Measurements from ENCODE around the gene POLR1E. TPM values are rescaled to one million over a fixed set of nuclear protein-coding genes. Genes with fewer than 3 reads are reported as not detected.
A peak's percentile ranks its signal among the peaks of the same experiment; 100 is the strongest.

Gene POLR1E
- total RNA-seq, 1 experiment from 2014 or later = 21.8 TPM

DNA sequence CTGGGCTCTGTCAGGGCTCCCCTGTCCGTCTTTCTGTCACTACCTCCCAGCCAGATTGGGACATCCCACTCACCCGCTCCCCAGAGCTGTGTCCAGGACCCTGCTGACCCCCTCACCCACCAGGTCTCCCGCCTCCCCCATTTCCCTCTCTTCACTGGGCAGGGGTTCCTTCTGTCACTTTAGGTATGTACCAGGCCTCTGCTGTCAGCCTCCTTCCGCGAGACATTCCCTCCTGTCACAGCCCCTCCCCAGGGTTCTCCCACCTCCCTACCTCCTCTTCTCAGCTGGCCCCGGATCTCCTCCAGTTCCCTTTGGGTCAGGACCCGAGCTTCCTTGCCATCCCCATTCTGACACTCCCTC, 488 bp downstream of the POLR1E start:
- ChIA-PET POLR2A (ENCODE audit: unreplicated experiment) (interaction anchor here (0.5 to 0.9 kb wide), 3 partner anchors 13 to 74 kb away, joined by 3 read pairs; no protein-coding TSS in a partner anchor), CTCF (interaction anchor here (0.5 to 0.9 kb wide), 2 partner anchors 19 to 37 kb away, joined by 3 to 4 read pairs; no protein-coding TSS in a partner anchor)
- peaks cover 15% of the 10 kb centered on the region for H3K79me2 ChIP-seq (ENCODE audit: low read depth)
- H2AFZ ChIP-seq = peak overlapping the region; percentile 97
- no TSS peak for BruUV-seq (replicated peaks)
- no peaks in the 10 kb centered on the region for H3K9me2 ChIP-seq (ENCODE audit: insufficient read depth)
- peak overlapping the region; percentile 84 for H3K4me3 ChIP-seq
- H3K27ac ChIP-seq = no peak overlapping the region
- no peaks in the 10 kb centered on the region for H4K20me1 ChIP-seq (ENCODE audit: insufficient read depth)
- no peaks in the 10 kb centered on the region for H3K27me3 ChIP-seq (ENCODE audit: insufficient read depth, low read depth)
- no peaks in the 10 kb centered on the region for H3K9me3 ChIP-seq (ENCODE audit: insufficient read depth, low read depth)
- no peaks in the 10 kb centered on the region for H3K36me3 ChIP-seq (ENCODE audit: low read depth)
- intact Hi-C loops (cut with micrococcal nuclease; ENCODE audit: unreplicated experiment) = loop anchor here (10.0 kb wide), 1 partner anchor 419 kb away; the partner anchor contains the start of gene SLC25A51
- H3K4me2 ChIP-seq = peak overlapping the region; percentile 95
- DNase-seq = no peak
- TF ChIP-seq, protein P1, sequence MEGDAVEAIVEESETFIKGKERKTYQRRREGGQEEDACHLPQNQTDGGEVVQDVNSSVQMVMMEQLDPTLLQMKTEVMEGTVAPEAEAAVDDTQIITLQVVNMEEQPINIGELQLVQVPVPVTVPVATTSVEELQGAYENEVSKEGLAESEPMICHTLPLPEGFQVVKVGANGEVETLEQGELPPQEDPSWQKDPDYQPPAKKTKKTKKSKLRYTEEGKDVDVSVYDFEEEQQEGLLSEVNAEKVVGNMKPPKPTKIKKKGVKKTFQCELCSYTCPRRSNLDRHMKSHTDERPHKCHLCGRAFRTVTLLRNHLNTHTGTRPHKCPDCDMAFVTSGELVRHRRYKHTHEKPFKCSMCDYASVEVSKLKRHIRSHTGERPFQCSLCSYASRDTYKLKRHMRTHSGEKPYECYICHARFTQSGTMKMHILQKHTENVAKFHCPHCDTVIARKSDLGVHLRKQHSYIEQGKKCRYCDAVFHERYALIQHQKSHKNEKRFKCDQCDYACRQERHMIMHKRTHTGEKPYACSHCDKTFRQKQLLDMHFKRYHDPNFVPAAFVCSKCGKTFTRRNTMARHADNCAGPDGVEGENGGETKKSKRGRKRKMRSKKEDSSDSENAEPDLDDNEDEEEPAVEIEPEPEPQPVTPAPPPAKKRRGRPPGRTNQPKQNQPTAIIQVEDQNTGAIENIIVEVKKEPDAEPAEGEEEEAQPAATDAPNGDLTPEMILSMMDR (conservative IDR thresholded peaks at IDR 0.05) = no peak
- no peak for TF ChIP-seq EZH2 (IDR thresholded peaks at IDR 0.05; ENCODE audit: low read depth)
- H3K4me1 ChIP-seq (replicated peaks; ENCODE audit: insufficient read depth) = peaks cover 13% of the 10 kb centered on the region
- H3F3A ChIP-seq (ENCODE audit: insufficient read depth, low read depth) = no peaks in the 10 kb centered on the region

DNA sequence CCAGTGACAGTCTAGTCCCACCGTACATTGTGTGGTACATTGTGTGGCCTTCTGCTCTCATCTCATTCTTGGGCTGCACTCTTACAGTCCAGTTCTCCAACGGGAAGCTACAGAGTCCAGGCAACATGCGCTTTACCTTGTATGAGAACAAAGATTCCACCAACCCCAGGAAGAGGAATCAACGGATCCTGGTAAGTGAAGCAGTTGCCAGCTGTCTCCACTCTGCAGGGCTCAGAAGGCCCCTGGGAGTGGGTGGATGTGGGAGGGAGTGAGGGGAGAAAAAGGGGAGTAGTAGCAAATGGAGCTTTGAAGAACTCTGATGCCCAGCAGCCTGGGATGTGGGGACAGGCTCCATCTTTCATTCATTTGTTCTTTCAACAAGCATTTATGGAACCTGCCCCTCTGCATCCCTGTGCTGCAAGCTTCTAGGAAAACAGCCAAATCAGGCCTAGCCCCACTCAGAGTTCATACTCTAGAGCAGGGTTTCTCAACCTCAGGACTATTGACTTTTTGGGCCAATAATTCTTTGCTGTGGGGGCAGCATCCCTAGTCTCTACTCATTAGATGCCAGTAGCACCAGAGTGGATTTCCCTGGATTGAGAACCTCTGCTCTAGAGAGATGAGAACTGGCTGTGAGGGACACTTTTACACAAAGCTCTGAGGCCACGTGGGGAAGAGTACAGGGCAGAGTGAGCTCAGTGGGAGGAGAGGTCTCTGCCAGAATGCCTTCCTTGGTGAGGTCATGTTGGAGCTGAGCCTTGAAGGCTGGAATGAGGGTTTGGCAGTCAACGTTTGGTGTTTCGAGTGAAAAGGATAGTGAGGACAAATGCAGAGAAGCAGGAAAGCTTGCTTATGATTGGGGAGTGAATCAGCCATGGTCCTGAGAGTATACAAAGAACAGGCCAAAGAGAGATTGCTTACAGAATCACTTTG, 1.1 kb downstream of the POLR1E start:
- TF ChIP-seq, protein P1 (conservative IDR thresholded peaks at IDR 0.05) = no peak
- TF ChIP-seq EZH2 (IDR thresholded peaks at IDR 0.05; ENCODE audit: low read depth) = no peak
- H3K9me2 ChIP-seq (ENCODE audit: insufficient read depth) = no peaks in the 10 kb centered on the region
- ChIA-PET CTCF (interaction anchor here (0.9 kb wide), 1 partner anchor 20 kb away, joined by 3 read pairs; no protein-coding TSS in a partner anchor), POLR2A (ENCODE audit: unreplicated experiment) (interaction anchor here (0.6 to 0.9 kb wide), 2 partner anchors 74 to 1128 kb away, joined by 3 to 4 read pairs; no protein-coding TSS in a partner anchor)
- H3K27me3 ChIP-seq (ENCODE audit: insufficient read depth, low read depth) = no peaks in the 10 kb centered on the region
- no peaks in the 10 kb centered on the region for H3K9me3 ChIP-seq (ENCODE audit: insufficient read depth, low read depth)
- peak overlapping the region; percentile 84 for H3K4me3 ChIP-seq
- H3K36me3 ChIP-seq (ENCODE audit: low read depth) = no peaks in the 10 kb centered on the region
- H3K4me1 ChIP-seq (replicated peaks; ENCODE audit: insufficient read depth) = peaks cover 13% of the 10 kb centered on the region
- no peak overlapping the region for H3K27ac ChIP-seq
- no peaks in the 10 kb centered on the region for H4K20me1 ChIP-seq (ENCODE audit: insufficient read depth)
- intact Hi-C loops (cut with micrococcal nuclease; ENCODE audit: unreplicated experiment) = loop anchor here (10.0 kb wide), 1 partner anchor 418 kb away; the partner anchor contains the start of gene SLC25A51
- H3K79me2 ChIP-seq (ENCODE audit: low read depth) = peaks cover 15% of the 10 kb centered on the region
- TSS peak; percentile 62 for BruUV-seq (replicated peaks)
- peak overlapping the region; percentile 97; the same call in 1 of the 2 replicates for H2AFZ ChIP-seq
- no peaks in the 10 kb centered on the region for H3F3A ChIP-seq (ENCODE audit: insufficient read depth, low read depth)
- H3K4me2 ChIP-seq = peak overlapping the region; percentile 95
- no peak for DNase-seq

DNA sequence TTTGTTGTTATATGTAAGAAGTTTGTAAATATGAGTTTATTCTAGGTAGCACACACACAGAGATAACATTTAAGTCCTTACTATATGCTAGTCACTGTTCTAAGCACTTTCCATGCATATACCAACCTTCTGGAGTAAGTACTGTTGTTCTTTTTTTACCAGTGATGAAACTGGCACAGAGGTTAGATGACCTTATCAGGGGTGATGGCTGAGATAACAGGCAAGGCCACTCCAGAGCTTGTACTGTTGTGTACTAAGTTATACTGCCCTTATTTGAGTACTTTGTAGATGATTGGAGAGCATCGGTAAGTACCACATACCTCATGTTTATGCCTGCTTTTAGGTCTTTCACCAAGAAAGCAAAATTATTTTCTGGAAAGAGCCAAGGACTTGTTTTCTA, 6.2 kb downstream of the POLR1E start:
- H3K9me3 ChIP-seq (ENCODE audit: insufficient read depth, low read depth) = no peaks in the 10 kb centered on the region
- no peak overlapping the region for H3K27ac ChIP-seq
- H3K36me3 ChIP-seq (ENCODE audit: low read depth) = no peaks in the 10 kb centered on the region
- intact Hi-C loops (cut with micrococcal nuclease; ENCODE audit: unreplicated experiment) = no loop called here
- no peaks in the 10 kb centered on the region for H4K20me1 ChIP-seq (ENCODE audit: insufficient read depth)
- no peaks in the 10 kb centered on the region for H3K9me2 ChIP-seq (ENCODE audit: insufficient read depth)
- TF ChIP-seq, protein P1 (conservative IDR thresholded peaks at IDR 0.05) = no peak
- TF ChIP-seq EZH2 (IDR thresholded peaks at IDR 0.05; ENCODE audit: low read depth) = no peak
- POLR2A ChIA-PET (ENCODE audit: unreplicated experiment) = no interaction called here
- H3K4me2 ChIP-seq = no peak overlapping the region
- no peaks in the 10 kb centered on the region for H3K27me3 ChIP-seq (ENCODE audit: insufficient read depth, low read depth)
- peaks cover 4% of the 10 kb centered on the region; the same call in 1 of the 2 replicates for H3K79me2 ChIP-seq (ENCODE audit: low read depth)
- H3K4me1 ChIP-seq (replicated peaks; ENCODE audit: insufficient read depth) = peaks cover 3% of the 10 kb centered on the region; the same call in 1 of the 2 replicates
- no peak for DNase-seq
- CTCF ChIA-PET = no interaction called here
- no peaks in the 10 kb centered on the region for H3F3A ChIP-seq (ENCODE audit: insufficient read depth, low read depth)
- H2AFZ ChIP-seq = no peak overlapping the region
- BruUV-seq (replicated peaks) = no TSS peak
- H3K4me3 ChIP-seq = no peak overlapping the region
